GM21619 (cell line): ENCODE data around the gene RAB4B.
"Not testable (repeated sequence)": the region's sequence is repeated elsewhere in the genome, so short reads cannot be mapped to it uniquely, and the experiment has no call there.

Source experiments
- ATAC-seq: cut with Tn5 transposase; IDR thresholded peaks from one replicate; pipeline ENCODE4 v1.9.1; 2021; ENCODE audit not compliant: unreplicated experiment

Gene RAB4B, protein sequence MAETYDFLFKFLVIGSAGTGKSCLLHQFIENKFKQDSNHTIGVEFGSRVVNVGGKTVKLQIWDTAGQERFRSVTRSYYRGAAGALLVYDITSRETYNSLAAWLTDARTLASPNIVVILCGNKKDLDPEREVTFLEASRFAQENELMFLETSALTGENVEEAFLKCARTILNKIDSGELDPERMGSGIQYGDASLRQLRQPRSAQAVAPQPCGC

GRCh38 chr19:40777937-40778705 lies at the start of gene RAB4B:
Gene RAB4B (plus strand): TSS chr19:40778247. CDS start chr19:40778376, 129 bp downstream.
- ATAC-seq: peak; percentile 51

DNA sequence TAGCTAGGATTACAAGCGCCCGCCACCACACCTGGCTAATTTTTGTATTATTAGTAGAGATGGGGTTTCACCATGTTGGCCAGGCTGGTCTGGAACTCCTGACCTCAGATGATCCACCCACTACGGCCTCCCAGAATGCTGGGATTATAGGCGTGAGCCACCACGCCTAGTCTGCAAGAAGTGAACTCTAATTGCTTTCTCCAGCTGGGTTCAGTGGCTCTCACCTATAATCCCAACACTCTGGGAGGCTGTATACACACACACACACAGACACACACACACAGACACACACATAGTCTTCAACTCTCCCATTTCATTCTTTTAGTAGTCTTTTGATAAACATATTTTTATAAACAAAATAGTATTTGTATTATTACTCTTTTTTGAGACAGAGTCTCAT lies 48.0 kb upstream of the RAB4B start:
- not testable (repeated sequence) for ATAC-seq

DNA sequence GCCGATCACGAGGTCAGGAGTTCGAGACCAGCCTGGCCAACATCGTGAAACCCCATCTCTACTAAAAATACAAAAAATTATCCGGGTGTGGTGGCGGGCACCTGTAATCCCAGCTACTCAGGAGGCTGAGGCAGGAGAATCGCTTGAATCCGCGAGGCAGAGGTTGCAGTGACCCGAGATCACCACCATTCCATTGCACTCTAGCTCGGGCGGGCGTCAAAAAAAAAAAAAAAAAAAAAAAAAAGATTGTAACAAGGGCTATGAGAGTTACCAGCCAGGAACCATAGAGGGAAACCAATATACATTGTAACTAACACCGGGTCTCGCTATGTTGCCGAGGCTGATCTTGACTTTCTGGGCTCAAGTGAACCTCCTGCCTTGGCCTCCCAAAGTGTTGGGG lies 45.7 kb upstream of the RAB4B start:
- not testable (repeated sequence) for ATAC-seq

DNA sequence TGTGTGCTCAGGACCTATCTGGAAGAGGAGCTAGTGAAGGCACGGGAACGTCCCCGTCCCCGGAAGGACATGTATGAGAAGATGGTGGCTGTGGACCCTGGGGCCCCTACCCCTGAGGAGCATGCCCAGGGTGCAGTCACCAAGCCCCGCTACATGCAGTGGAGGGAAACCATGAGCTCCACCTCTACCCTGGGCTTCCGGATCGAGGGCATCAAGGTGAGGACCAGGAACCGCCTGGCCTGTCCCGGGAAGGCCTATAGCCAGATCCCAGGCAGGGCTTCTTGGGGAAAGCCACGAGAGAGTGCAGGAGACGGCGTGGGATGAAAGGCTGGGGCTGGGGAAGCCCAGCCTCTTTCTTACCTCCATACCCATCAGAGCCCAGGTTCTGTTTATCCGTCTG lies 44.9 kb upstream of the RAB4B start:
- ATAC-seq: no peak

GRCh38 chr19:40735013-40735771 lies 42.9 kb upstream of the RAB4B start:
- no peak for ATAC-seq

DNA sequence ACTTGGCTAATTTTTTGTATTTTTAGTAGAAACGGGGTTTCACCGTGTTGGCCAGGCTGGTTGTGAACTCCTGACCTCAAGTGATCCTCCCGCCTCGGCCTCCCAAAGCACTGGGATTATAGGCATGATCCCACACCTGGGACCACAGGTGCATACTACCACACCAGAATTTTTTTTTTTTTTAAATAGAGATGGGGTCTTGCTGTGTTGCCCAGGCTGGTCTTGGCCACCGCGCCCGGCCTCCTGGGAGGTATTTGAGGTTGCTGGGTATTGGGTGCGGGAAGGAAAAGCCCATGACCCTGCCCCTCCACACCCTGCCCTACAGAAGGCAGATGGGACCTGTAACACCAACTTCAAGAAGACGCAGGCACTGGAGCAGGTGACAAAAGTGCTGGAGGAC lies 41.4 kb upstream of the RAB4B start:
- ATAC-seq: no peak

DNA sequence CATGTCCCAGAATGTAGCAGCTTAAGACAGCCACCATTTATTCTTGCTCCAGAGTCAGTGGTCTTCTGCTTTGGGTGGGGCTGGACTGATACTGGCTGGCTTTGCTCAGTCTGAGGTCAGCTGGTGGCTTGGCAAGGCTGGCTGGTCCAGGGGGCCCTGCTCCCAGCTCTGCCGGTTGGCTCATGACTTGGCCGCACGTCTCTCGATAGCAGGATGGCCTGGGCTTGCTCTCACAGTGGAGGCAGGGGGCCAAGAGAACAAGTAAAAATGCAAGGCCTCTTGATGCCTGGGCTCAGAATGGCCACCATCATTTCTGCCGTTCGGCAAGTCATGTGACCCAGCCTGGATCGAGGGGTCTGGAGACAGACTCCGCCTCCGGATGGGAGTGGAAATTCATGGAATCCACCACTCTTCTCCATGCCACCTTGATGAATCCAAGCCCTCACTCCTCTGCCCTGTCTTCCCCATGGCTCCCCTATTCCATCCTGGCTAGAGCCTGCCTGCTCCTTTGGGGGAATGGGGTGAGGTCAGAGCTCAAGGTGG lies 40.9 kb upstream of the RAB4B start:
- no peak for ATAC-seq

DNA sequence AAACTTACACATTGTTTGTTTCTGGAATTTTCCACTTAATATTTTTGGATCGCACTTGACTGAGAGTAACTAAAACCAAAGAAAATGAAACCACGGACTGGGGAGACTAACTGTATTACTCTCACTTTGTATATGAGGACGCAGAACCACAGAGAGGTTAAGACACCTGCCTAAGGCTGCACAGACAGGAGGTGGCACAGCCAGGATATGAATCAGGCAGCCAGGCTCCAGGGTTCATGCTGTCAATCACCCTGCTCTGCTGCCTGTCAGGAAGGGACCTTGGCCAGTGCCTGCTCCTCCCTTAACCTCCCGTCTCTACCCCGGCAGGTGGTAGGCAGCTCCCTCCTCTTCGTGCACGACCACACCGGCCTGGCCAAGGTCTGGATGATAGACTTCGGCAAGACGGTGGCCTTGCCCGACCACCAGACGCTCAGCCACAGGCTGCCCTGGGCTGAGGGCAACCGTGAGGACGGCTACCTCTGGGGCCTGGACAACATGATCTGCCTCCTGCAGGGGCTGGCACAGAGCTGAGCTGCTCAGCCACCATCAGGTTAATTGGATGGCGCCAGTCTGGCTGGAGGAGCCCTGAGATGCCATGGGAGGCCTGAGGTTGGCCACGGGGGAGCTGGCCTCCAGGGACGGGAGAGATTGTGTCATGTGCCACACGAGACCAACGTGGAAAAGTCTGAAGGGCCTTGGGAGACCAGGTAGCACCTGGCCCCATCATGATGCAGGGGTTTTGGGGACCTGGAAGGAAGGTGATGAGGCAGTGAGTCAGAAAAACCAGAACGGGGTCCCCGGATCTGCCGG lies 38.8 kb upstream of the RAB4B start:
- ATAC-seq: no peak

GRCh38 chr19:40739871-40740703 lies 38.0 kb upstream of the RAB4B start:
- no peak for ATAC-seq

GRCh38 chr19:40740747-40741146 lies 37.3 kb upstream of the RAB4B start:
- ATAC-seq: no peak

GRCh38 chr19:40741527-40742390 lies 36.3 kb upstream of the RAB4B start:
- ATAC-seq: no peak

DNA sequence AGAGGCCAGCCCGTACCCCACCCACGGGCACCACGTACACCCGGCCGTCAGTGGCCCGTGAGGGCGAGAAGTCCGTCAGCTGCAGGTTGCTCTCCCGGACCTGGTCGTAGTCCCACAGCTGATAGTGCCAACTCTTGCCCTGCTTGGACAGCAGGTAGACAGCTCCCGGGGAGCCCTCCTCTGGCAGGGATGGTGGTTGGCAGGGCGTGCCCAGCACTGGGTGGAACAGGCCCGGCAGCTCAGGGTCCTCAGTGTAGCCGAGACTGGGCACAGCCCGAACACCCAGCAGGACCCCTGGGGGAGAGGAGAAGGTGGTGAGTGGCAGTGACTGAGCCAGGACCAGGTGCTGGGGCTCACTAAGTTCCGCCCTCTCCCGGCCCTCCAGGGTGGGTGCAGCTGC lies 35.6 kb upstream of the RAB4B start:
- ATAC-seq: no peak

DNA sequence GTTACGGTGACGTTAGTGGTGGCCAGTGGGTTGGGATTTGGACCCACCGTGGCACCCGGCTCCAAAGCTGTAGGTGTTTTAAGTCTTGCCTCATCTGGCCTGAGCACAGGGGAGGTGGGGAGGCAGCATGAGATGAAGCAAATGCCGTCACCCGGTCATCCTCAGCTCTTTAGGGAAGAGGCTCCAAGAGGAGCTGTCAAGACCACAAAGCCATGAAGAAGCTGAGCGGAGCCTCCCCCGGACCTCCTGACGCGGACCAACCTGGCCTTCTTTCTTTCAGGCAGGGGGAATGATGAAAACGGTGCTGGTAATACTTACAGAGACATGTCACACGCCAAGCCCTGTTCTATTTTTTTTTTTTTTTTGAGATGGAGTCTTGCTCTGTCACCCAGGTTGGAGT lies 35.2 kb upstream of the RAB4B start:
- no peak for ATAC-seq

DNA sequence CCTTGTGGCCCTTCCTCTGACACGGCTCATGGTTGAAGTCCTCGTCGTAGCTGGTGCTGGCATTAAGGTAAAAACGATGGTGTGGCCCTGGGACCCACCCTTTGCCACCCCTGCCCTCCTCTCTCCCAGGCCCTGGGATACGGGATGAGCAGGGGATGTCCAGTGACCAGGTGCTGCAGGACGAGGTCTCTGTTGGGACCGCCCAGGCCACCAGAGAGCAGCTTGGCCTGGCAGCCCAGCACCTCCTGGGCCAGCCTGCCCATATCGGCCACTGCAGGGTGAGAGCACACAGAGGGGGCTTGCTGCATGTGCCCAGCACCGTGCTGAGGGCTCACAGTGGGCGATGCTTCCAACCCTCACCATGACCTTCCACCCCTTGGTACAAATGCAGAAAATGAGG lies 34.1 kb upstream of the RAB4B start:
- ATAC-seq: no peak

- no peak for ATAC-seq
Observed at GRCh38 chr19:40744554-40745401, 33.3 kb upstream of the RAB4B start.

DNA sequence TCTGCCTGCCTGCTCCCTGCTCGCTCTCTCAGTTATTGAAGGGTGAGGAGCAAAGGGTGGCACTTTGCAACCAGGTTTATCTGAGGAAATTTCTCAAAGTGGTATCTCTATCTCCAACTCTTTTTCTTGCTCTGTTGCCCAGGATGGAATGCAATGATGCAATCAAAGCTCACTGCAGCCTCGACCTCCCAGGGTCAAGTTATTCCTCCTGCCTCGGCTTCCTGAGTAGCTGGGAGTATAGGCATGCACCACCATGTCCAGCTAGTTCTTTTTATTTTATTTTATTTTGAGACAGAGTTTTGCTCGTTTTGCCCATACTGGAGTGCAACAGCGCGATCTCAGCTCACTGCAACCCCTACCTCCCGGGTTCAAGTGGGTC lies 32.7 kb upstream of the RAB4B start:
- no peak for ATAC-seq

DNA sequence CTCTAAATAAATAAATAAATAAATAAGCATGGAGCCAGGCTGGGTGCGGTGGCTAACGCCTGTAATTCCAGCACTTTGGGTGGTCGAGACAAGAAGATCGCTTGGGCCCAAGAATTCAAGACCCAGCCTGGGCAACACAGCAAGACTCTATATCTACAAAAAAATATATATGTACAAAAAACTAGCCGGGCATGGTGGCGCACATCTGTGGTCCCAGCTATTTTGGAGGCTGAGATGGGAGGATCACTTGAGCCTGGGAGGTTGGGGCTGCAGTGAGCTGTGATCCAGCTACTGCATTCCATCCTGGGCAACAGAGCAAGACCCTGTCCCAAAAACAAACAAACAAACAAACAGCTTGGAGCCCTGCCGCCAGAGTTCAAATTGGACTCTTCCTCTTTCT lies 30.5 kb upstream of the RAB4B start:
- no peak for ATAC-seq
